Endothelial cell of umbilical vein (primary cell): ENCODE results near the gene RALGPS2. TPM values are rescaled to one million over a fixed set of nuclear protein-coding genes. Genes with fewer than 3 reads are reported as not detected.

Source experiments
- BruUV-seq: library from RNA; stranded (reverse); fragments of 400-500 nt; replicated peaks from 2 replicates; lab custom pipeline; 2021; lab: Mats Ljungman, UMichigan
- CTCF ChIA-PET: fragments of 300-600, 350-600 bp; sonication (Branson Sonifier 250); formaldehyde crosslinking; loops from one replicate; lab custom pipeline; 2021; ENCODE audit warnings: antibody characterized with exemption, inconsistent platforms; lab: Charles Lee
- POLR2A ChIA-PET: fragments of 300-600, 350-600 bp; sonication (Branson Sonifier 250); formaldehyde crosslinking; loops from one replicate; lab custom pipeline; 2021; ENCODE audit warnings: antibody characterized with exemption, inconsistent platforms; lab: Charles Lee
- DNase-seq: peaks from one replicate; pipeline ENCODE4 v3.0.0-alpha.2; 2011; ENCODE audit warnings: low read depth, low spot score
- FAIRE-seq: peaks from 2 replicates; lab custom pipeline; 2011; peaks lifted over from hg19 to GRCh38; lab: Jason Lieb, UNC
- H2AFZ ChIP-seq: 2 replicates; pipeline ENCODE4 v1.6.0; 2012; ENCODE audit warnings: low read depth, low read length, control low read depth, inconsistent platforms
- H3K27ac ChIP-seq: 2 replicates; pipeline ENCODE4 v1.5.1; 2011; ENCODE audit warnings: low read depth, mild to moderate bottlenecking, control low read depth, low read length, moderate library complexity; ENCODE audit not compliant: insufficient read depth
- H3K27me3 ChIP-seq, 2 experiments: 2 replicates each; pipeline versions ENCODE4 v1.6.0 to v1.6.1; 2011; ENCODE audit warnings: low read length in 2 of 2, mixed read lengths in 1 of 2; ENCODE audit not compliant: control insufficient read depth in 2 of 2, insufficient read depth in 2 of 2
- H3K36me3 ChIP-seq, 2 experiments: 2 replicates in 1 of 2; 3 replicates in 1 of 2; pipeline ENCODE4 v1.5.1; 2011; ENCODE audit warnings: low read length in 2 of 2, mild to moderate bottlenecking in 1 of 2, moderate library complexity in 1 of 2; ENCODE audit not compliant: control insufficient read depth in 2 of 2, insufficient read depth in 2 of 2; ENCODE audit errors: extremely low read depth in 1 of 2
- H3K4me1 ChIP-seq: 3 replicates; pipeline ENCODE4 v1.5.1; 2011; ENCODE audit warnings: mild to moderate bottlenecking, low read length; ENCODE audit not compliant: control insufficient read depth, insufficient read depth; ENCODE audit errors: extremely low read depth
- H3K4me2 ChIP-seq: 2 replicates; pipeline ENCODE4 v1.6.1; 2011; ENCODE audit warnings: low read length, control low read depth, mixed read lengths; ENCODE audit not compliant: insufficient read depth
- H3K4me3 ChIP-seq, 3 experiments: fragments of 200-600 bp in 1 of 3; sonication (generic), shearing (Covaris generic) in 1 of 3; replicated peaks in 1 of 3; 2 replicates each; pipeline ENCODE4 v1.5.1; 2011 to 2016; ENCODE audit warnings: control low read depth in 3 of 3, low read length in 3 of 3, mild to moderate bottlenecking in 2 of 3, inconsistent platforms in 1 of 3, low read depth in 1 of 3, moderate library complexity in 1 of 3; ENCODE audit not compliant: insufficient read depth in 1 of 3
- H3K79me2 ChIP-seq: 2 replicates; pipeline ENCODE4 v1.6.0; 2012; ENCODE audit warnings: low read length, inconsistent platforms; ENCODE audit not compliant: control insufficient read depth, insufficient read depth
- H3K9ac ChIP-seq: replicated peaks from 2 replicates; pipeline ENCODE3; 2011; ENCODE audit warnings: low read length, control low read depth; ENCODE audit not compliant: insufficient read depth; ENCODE audit errors: extremely low read depth
- H3K9me1 ChIP-seq: replicated peaks from 3 replicates; pipeline ENCODE4 v1.6.0; 2011; ENCODE audit warnings: mild to moderate bottlenecking, low read length; ENCODE audit not compliant: control insufficient read depth, insufficient read depth; ENCODE audit errors: extremely low read depth
- H3K9me3 ChIP-seq: replicated peaks from 2 replicates; pipeline ENCODE4 v1.5.1; 2012; ENCODE audit warnings: low read length, inconsistent platforms; ENCODE audit not compliant: control insufficient read depth, insufficient read depth
- H4K20me1 ChIP-seq: replicated peaks from 2 replicates; pipeline ENCODE3; 2011; ENCODE audit warnings: mild to moderate bottlenecking, low read length; ENCODE audit not compliant: control insufficient read depth, insufficient read depth; ENCODE audit errors: extremely low read depth
- CTCF ChIP-seq, 2 donors: IDR thresholded peaks; 1 replicate in 1 of 2; 2 replicates in 1 of 2; pipeline ENCODE4 v1.5.1; 2011; ENCODE audit warnings: low read length in 2 of 2, mild to moderate bottlenecking in 2 of 2, moderate library complexity in 2 of 2, control low read depth in 1 of 2, inconsistent platforms in 1 of 2, low read depth in 1 of 2; ENCODE audit not compliant: insufficient read depth in 1 of 2; ENCODE audit errors: extremely low read depth in 1 of 2
- EZH2 ChIP-seq: IDR thresholded peaks from 2 replicates; pipeline ENCODE4 v1.6.1; 2012; ENCODE audit warnings: borderline replicate concordance, low read depth, mild to moderate bottlenecking, moderate library complexity, low read length, inconsistent platforms; ENCODE audit not compliant: severe bottlenecking
- FOS ChIP-seq: IDR thresholded peaks from 2 replicates; pipeline ENCODE4 v1.6.1; 2011; ENCODE audit warnings: mild to moderate bottlenecking, low read length, moderate library complexity, borderline replicate concordance; ENCODE audit not compliant: insufficient read depth
- GATA2 ChIP-seq: IDR thresholded peaks from 2 replicates; pipeline ENCODE4 v1.7.0; 2011; ENCODE audit warnings: low read depth, mild to moderate bottlenecking, moderate library complexity, mixed read lengths, low read length; ENCODE audit not compliant: insufficient read length, insufficient read depth
- MAX ChIP-seq: IDR thresholded peaks from 2 replicates; pipeline ENCODE4 v1.6.1; 2011; ENCODE audit not compliant: insufficient read depth, insufficient read length
- MYC ChIP-seq: IDR thresholded peaks from one replicate; pipeline ENCODE4 v1.6.1; 2011; ENCODE audit warnings: mild to moderate bottlenecking, low read depth, low read length
- POLR2A ChIP-seq: IDR thresholded peaks from 2 replicates; pipeline ENCODE4 v1.6.1; 2012; ENCODE audit warnings: low read depth, mild to moderate bottlenecking, control low read depth, low read length
- POLR2AphosphoS5 ChIP-seq: IDR thresholded peaks from 2 replicates; pipeline ENCODE4 v1.6.1; 2012; ENCODE audit warnings: low read depth, mild to moderate bottlenecking, control low read depth, low read length, moderate library complexity; ENCODE audit not compliant: insufficient read depth
- dilution Hi-C: fragments of 300-500 bp; cut with MboI; formaldehyde crosslinking; loops from one replicate; pipeline ENCODE4 v1.15.0; 2019; ENCODE audit warnings: low sequenced_read_pairs; ENCODE audit not compliant: extremely low pct_ligation_motif_present
- intact Hi-C: fragments of 100-400 bp; cut with micrococcal nuclease; formaldehyde crosslinking; loops from one replicate; pipeline ENCODE4 v1.10.0; 2022
- polyA plus RNA-seq, 4 experiments: library from polyadenylated mRNA; depleted of rRNA in 3 of 4; stranded (reverse) in 3 of 4; unstranded in 1 of 4; fragments of >200 nt; gene quantifications; 2 replicates each; pipeline versions ENCODE4 v1.2.1 to v1.2.3, GENCODE V29; 2011 to 2012; ENCODE audit warnings: missing spikeins in 1 of 4
- total RNA-seq: library from RNA; stranded (reverse); gene quantifications from 2 replicates; pipeline ENCODE4 v1.2.3, GENCODE V29; 2021

RALGPS2 gene
- total and polyA plus RNA-seq, 2 donors (not counting 3 experiments of a cell fraction or from before 2014, with no cell fraction given), result 4.6 to 27.7 TPM

DNA sequence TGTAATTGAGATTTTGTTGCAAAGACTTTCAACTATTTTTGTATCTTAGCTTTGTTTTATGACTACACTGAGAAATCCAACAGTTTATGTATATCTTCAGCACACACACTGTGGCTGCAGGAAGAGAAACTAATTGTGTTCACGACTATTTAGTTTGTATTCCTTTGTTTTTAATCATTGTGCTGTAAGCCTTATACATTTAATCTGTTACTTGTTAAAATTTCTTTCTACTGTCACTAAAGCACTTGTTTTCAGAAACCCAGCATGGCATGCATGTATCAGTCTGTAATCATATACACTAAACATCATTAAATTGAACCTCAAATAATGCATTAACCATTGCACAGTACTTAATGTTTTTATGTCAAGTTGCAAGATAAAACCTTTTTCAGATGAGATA is 145.2 kb downstream of the RALGPS2 start:
- Histone ChIP-seq H3K79me2 (no peaks in the 10 kb centered on the region), H3K4me1 (peaks cover 37% of the 10 kb centered on the region), H2AFZ (no peak overlapping the region), H3K9me1 (no peaks in the 10 kb centered on the region), H3K9ac (no peak overlapping the region), H3K4me2 (no peak overlapping the region), H4K20me1 (peaks cover 3% of the 10 kb centered on the region), H3K9me3 (no peaks in the 10 kb centered on the region), H3K36me3 (no peaks in the 10 kb centered on the region), H3K27ac (no peak overlapping the region), H3K4me3 (no peak overlapping the region), H3K27me3 (no peaks in the 10 kb centered on the region)
- dilution Hi-C loops, result no loop called here
- POLR2A ChIA-PET, result interaction anchor here (1.1 kb wide), 1 partner anchor 12 kb away, joined by 3 read pairs; no protein-coding TSS in a partner anchor
- FAIRE-seq (no peak), DNase-seq (peak; percentile 9)
- intact Hi-C loops, result loop anchor here (2.0 kb wide), 2 partner anchors 21 to 327 kb away; no protein-coding TSS in a partner anchor
- no TSS peak for BruUV-seq
- TF ChIP-seq GATA2 (no peak), EZH2 (no peak), FOS (no peak), MYC (no peak), MAX (no peak), POLR2A (no peak), POLR2AphosphoS5 (no peak), CTCF (IDR thresholded peaks at IDR 0.05; ENCODE audit: extremely low read depth in 1 of 2, insufficient read depth in 1 of 2, low read depth in 1 of 2, low read length in 2 of 2) (no peak)
- CTCF ChIA-PET, result interaction anchor here (1.2 to 5.9 kb wide), 2 partner anchors 11 to 12 kb away, joined by 4 to 17 read pairs; no protein-coding TSS in a partner anchor
